ENCODE data around the gene TSPAN5.

GRCh38 chr4:98577956-98578355, 80.5 kb downstream of the TSPAN5 start:
- TF ChIP-seq CTCF (IDR thresholded peaks at IDR 0.05; ENCODE audit: insufficient read depth, low read depth, low read length) (no peak), EZH2 (IDR thresholded peaks at IDR 0.05; ENCODE audit: insufficient read depth, low read length) (no peak)
